CD14-positive monocyte (primary cell): ENCODE measurements around the gene GRM4. TPM values are rescaled to one million over a fixed set of nuclear protein-coding genes. Genes with fewer than 3 reads are reported as not detected.

ENCODE experiments used
- DNase-seq, 3 donors: peaks; one replicate each; pipeline ENCODE4 v3.0.0-alpha.2; 2011 to 2022
- H2AFZ ChIP-seq: 2 replicates; pipeline ENCODE4 v1.6.0; 2012; ENCODE audit warnings: mild to moderate bottlenecking, low read depth, low read length, inconsistent platforms; ENCODE audit not compliant: insufficient read depth, poor library complexity, severe bottlenecking
- H3K27ac ChIP-seq, 2 donors: 1 replicate in 1 of 2; 2 replicates in 1 of 2; pipeline ENCODE4 v1.5.1; 2012 to 2013; ENCODE audit warnings: low read length in 2 of 2, control low read depth in 1 of 2, inconsistent platforms in 1 of 2, low read depth in 1 of 2, mild to moderate bottlenecking in 1 of 2
- H3K27me3 ChIP-seq, 2 donors: one replicate each; pipeline versions ENCODE4 v1.6.0 to v1.6.1; 2011 to 2013; ENCODE audit warnings: low read length in 2 of 2; ENCODE audit not compliant: control insufficient read depth in 2 of 2, insufficient read depth in 2 of 2
- H3K36me3 ChIP-seq, 2 donors: replicated peaks in 1 of 2; 1 replicate in 1 of 2; 2 replicates in 1 of 2; pipeline versions ENCODE4 v1.5.1 to v1.6.1; 2012 to 2013; ENCODE audit warnings: low read length in 2 of 2, control low read depth in 1 of 2, inconsistent platforms in 1 of 2, mild to moderate bottlenecking in 1 of 2; ENCODE audit not compliant: insufficient read depth in 2 of 2, control insufficient read depth in 1 of 2
- H3K4me1 ChIP-seq, 2 donors: 1 replicate in 1 of 2; 2 replicates in 1 of 2; pipeline versions ENCODE4 v1.5.1 to v1.6.1; 2012 to 2013; ENCODE audit warnings: low read length in 2 of 2, control low read depth in 1 of 2, inconsistent platforms in 1 of 2, mild to moderate bottlenecking in 1 of 2, moderate library complexity in 1 of 2; ENCODE audit not compliant: insufficient read depth in 2 of 2, control insufficient read depth in 1 of 2
- H3K4me2 ChIP-seq: replicated peaks from 2 replicates; pipeline ENCODE3; 2012; ENCODE audit warnings: low read length, moderate library complexity, mild to moderate bottlenecking; ENCODE audit not compliant: poor library complexity, severe bottlenecking; ENCODE audit errors: extremely low read depth
- H3K4me3 ChIP-seq, 3 experiments: fragments of 200-600 bp in 1 of 3; sonication (generic) in 1 of 3; replicated peaks in 1 of 3; 1 replicate in 2 of 3; 2 replicates in 1 of 3; pipeline ENCODE4 v1.5.1; 2011 to 2013; ENCODE audit warnings: low read length in 3 of 3, mild to moderate bottlenecking in 3 of 3, control low read depth in 2 of 3, low read depth in 2 of 3, inconsistent platforms in 1 of 3, moderate library complexity in 1 of 3
- H3K79me2 ChIP-seq: 2 replicates; pipeline ENCODE4 v1.6.0; 2012; ENCODE audit warnings: mild to moderate bottlenecking, control low read depth, inconsistent platforms, low read length, moderate library complexity; ENCODE audit not compliant: insufficient read depth
- H3K9ac ChIP-seq: 2 replicates; pipeline ENCODE4 v1.6.0; 2017; ENCODE audit warnings: low read length, mild to moderate bottlenecking; ENCODE audit not compliant: insufficient read depth, poor library complexity, severe bottlenecking
- H3K9me3 ChIP-seq, 2 donors: replicated peaks in 1 of 2; 1 replicate in 1 of 2; 2 replicates in 1 of 2; pipeline versions ENCODE4 v1.5.1 to v1.6.1; 2012 to 2013; ENCODE audit warnings: low read length in 2 of 2, control low read depth in 1 of 2; ENCODE audit not compliant: control insufficient read depth in 1 of 2, insufficient read depth in 1 of 2
- H4K20me1 ChIP-seq: 2 replicates; pipeline ENCODE4 v1.6.0; 2012; ENCODE audit warnings: mild to moderate bottlenecking, low read length, control low read depth, moderate library complexity; ENCODE audit not compliant: insufficient read depth
- H3K27ac Mint-ChIP-seq, 7 donors: one replicate each; pipeline ENCODE4 v1.8.0; 2020; ENCODE audit warnings: mild to moderate bottlenecking in 7 of 7, mixed read lengths in 7 of 7, moderate library complexity in 6 of 7, inconsistent platforms in 2 of 7
- H3K27me3 Mint-ChIP-seq, 3 donors: one replicate each; pipeline ENCODE4 v1.8.0; 2021 to 2022; ENCODE audit warnings: low read depth in 3 of 3, mild to moderate bottlenecking in 3 of 3, mixed read lengths in 3 of 3, moderate library complexity in 3 of 3, inconsistent platforms in 1 of 3
- H3K36me3 Mint-ChIP-seq, 2 donors: one replicate each; pipeline ENCODE4 v1.8.0; 2020; ENCODE audit warnings: mixed read lengths in 2 of 2, inconsistent platforms in 1 of 2, mild to moderate bottlenecking in 1 of 2
- H3K4me1 Mint-ChIP-seq: one replicate; pipeline ENCODE4 v1.8.0; 2020; ENCODE audit warnings: mild to moderate bottlenecking, mixed read lengths
- H3K4me3 Mint-ChIP-seq, 2 donors: one replicate each; pipeline ENCODE4 v1.8.0; 2020; ENCODE audit warnings: mild to moderate bottlenecking in 2 of 2, mixed read lengths in 2 of 2, moderate library complexity in 1 of 2
- H3K9me3 Mint-ChIP-seq, 7 donors: one replicate each; pipeline ENCODE4 v1.8.0; 2020 to 2022; ENCODE audit warnings: mixed read lengths in 7 of 7, mild to moderate bottlenecking in 6 of 7, moderate library complexity in 6 of 7, inconsistent platforms in 2 of 7
- WGBS: methylation state at CpG from one replicate; pipeline ENCODE4 v1.1.5; 2013; ENCODE audit warnings: missing lambda C conversion rate; ENCODE audit not compliant: insufficient coverage; 5-methylcytosine and 5-hydroxymethylcytosine counted together
- intact Hi-C, 2 donors: fragments of 100-400 bp; cut with micrococcal nuclease; formaldehyde crosslinking; loops; one replicate each; pipeline versions ENCODE4 v1.15.0 to v1.15.1; 2023
- polyA plus RNA-seq, 3 donors: library from polyadenylated mRNA; depleted of rRNA in 1 of 3; unstranded in 2 of 3; stranded (reverse) in 1 of 3; fragments of 300-500 nt in 2 of 3; fragments of >200 nt in 1 of 3; fragmentation: Illumina TruSeq in 2 of 3; gene quantifications; 1 replicate in 2 of 3; 2 replicates in 1 of 3; pipeline ENCODE4 v1.2.3, GENCODE V29; 2012 to 2021
- TF ChIP-seq, protein P1 (sequence below): fragments of 200-600 bp; IDR thresholded peaks from one replicate; pipeline ENCODE4 v1.8.0; 2022; ENCODE audit warnings: antibody characterized with exemption, mild to moderate bottlenecking

The GRM4 gene
- polyA plus RNA-seq, 3 donors = not detected

DNA sequence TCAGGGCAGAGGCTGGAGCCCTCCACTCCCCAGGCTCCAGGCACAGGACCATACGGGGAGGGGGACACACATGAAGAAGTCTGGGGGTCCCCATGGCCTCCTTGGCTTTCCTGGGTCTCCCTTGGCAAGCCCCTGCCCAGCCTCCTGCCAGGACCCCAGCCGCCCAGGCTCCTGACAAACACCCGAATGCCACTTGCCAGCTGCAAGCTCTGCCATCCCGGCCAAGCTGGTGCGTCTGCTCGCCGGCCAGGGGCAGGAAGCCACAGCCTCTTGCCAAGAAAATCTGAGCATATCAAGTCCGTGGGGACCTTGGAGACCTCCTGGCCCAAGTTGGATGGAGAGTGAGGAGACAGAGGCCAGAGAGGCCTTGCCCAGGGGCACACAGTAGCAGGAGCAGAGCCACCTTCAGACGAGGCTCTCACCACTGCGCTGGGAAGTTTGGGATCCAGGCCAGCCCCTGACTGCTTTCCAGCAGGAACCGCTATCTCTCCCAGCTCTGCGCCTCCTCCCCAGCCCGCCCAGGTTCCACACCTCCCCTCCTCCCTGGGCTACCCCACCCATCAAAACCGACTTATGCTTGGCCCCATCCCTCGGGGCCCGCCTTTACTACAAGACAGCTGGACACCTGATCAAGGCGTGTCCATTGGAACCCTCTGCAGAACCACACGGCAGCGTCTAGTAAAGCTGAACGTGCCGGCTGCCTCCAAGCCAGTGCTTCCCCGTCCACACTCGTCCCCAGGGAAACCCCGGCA, 80.2 kb downstream of the GRM4 start:
- Histone ChIP-seq H3K4me1 (no peaks in the 10 kb centered on the region), H4K20me1 (no peaks in the 10 kb centered on the region), H3K27me3 (no peaks in the 10 kb centered on the region), H3K9me3 (no peaks in the 10 kb centered on the region), H3K4me2 (no peak overlapping the region), H3K36me3 (no peaks in the 10 kb centered on the region), H3K79me2 (no peaks in the 10 kb centered on the region), H3K27ac (no peak overlapping the region), H3K9ac (no peak overlapping the region), H3K4me3 (no peak overlapping the region), H2AFZ (no peak overlapping the region)
- TF ChIP-seq, protein P1, sequence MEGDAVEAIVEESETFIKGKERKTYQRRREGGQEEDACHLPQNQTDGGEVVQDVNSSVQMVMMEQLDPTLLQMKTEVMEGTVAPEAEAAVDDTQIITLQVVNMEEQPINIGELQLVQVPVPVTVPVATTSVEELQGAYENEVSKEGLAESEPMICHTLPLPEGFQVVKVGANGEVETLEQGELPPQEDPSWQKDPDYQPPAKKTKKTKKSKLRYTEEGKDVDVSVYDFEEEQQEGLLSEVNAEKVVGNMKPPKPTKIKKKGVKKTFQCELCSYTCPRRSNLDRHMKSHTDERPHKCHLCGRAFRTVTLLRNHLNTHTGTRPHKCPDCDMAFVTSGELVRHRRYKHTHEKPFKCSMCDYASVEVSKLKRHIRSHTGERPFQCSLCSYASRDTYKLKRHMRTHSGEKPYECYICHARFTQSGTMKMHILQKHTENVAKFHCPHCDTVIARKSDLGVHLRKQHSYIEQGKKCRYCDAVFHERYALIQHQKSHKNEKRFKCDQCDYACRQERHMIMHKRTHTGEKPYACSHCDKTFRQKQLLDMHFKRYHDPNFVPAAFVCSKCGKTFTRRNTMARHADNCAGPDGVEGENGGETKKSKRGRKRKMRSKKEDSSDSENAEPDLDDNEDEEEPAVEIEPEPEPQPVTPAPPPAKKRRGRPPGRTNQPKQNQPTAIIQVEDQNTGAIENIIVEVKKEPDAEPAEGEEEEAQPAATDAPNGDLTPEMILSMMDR = no peak
- intact Hi-C loops = no loop called here
- WGBS = 85% methylated on average over 21 of the region's 24 CpGs
- DNase-seq = no peak
- H3K4me3 Mint-ChIP-seq = no peak overlapping the region
- peak overlapping the region in 1 of 7 donors; percentile 19 for H3K27ac Mint-ChIP-seq
- no peaks in the 10 kb centered on the region for H3K9me3 Mint-ChIP-seq
- H3K36me3 Mint-ChIP-seq = no peaks in the 10 kb centered on the region
- H3K4me1 Mint-ChIP-seq = no peaks in the 10 kb centered on the region
- H3K27me3 Mint-ChIP-seq = peaks cover 0 to 6% (median 6%) of the 10 kb centered on the region in 3 donors

DNA sequence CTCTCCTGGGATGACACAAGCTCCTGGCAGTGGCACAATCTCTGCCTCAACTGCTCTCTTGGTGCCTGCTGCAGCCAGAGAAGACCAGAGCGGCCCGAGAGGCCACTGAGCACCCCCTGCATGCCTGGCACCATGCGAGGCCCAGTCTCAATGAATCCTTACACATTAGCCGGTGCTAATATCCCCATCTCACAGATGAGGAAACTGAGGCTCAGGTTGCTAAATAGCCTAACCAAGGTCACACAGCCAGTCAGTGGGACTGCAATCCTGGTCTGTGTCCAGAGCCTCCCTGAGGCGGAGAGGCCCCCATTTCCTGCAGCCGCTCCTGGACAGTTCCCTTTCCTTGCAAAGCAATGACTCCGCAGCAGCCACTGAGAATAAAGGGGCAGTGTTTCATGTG, 81.2 kb downstream of the GRM4 start:
- H3K9me3 Mint-ChIP-seq = no peaks in the 10 kb centered on the region
- H2AFZ ChIP-seq = no peak overlapping the region
- intact Hi-C loops = no loop called here
- no peaks in the 10 kb centered on the region for H3K27me3 ChIP-seq
- peaks cover 0 to 6% (median 6%) of the 10 kb centered on the region in 3 donors for H3K27me3 Mint-ChIP-seq
- H3K79me2 ChIP-seq = no peaks in the 10 kb centered on the region
- H3K36me3 ChIP-seq = no peaks in the 10 kb centered on the region
- no peaks in the 10 kb centered on the region for H4K20me1 ChIP-seq
- H3K4me1 Mint-ChIP-seq = no peaks in the 10 kb centered on the region
- H3K27ac Mint-ChIP-seq = no peak overlapping the region
- H3K27ac ChIP-seq = no peak overlapping the region
- no peak overlapping the region for H3K4me3 ChIP-seq
- DNase-seq = no peak
- H3K9me3 ChIP-seq = no peaks in the 10 kb centered on the region
- H3K4me1 ChIP-seq = no peaks in the 10 kb centered on the region
- no peaks in the 10 kb centered on the region for H3K36me3 Mint-ChIP-seq
- H3K4me3 Mint-ChIP-seq = no peak overlapping the region
- H3K9ac ChIP-seq = no peak overlapping the region
- no peak overlapping the region for H3K4me2 ChIP-seq
- 79% methylated on average over 5 of the region's 7 CpGs for WGBS
- TF ChIP-seq, protein P1 = no peak
